ENCODE data around the gene GBE1.

The GBE1 gene

GRCh38 chr3:81643721-81644120 lies 117.7 kb downstream of the GBE1 start:
- Histone ChIP-seq H3K27ac (replicated peaks) (no peak overlapping the region), H3K4me3 (replicated peaks; ENCODE audit: insufficient read depth, low read length) (no peak overlapping the region), H3K27me3 (ENCODE audit: insufficient read depth, poor library complexity, severe bottlenecking) (no peaks in the 10 kb centered on the region)
- TF ChIP-seq POLR2AphosphoS5 (IDR thresholded peaks at IDR 0.05; ENCODE audit: low read depth) = no peak
- TF ChIP-seq, protein P1, sequence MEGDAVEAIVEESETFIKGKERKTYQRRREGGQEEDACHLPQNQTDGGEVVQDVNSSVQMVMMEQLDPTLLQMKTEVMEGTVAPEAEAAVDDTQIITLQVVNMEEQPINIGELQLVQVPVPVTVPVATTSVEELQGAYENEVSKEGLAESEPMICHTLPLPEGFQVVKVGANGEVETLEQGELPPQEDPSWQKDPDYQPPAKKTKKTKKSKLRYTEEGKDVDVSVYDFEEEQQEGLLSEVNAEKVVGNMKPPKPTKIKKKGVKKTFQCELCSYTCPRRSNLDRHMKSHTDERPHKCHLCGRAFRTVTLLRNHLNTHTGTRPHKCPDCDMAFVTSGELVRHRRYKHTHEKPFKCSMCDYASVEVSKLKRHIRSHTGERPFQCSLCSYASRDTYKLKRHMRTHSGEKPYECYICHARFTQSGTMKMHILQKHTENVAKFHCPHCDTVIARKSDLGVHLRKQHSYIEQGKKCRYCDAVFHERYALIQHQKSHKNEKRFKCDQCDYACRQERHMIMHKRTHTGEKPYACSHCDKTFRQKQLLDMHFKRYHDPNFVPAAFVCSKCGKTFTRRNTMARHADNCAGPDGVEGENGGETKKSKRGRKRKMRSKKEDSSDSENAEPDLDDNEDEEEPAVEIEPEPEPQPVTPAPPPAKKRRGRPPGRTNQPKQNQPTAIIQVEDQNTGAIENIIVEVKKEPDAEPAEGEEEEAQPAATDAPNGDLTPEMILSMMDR (IDR thresholded peaks at IDR 0.05; ENCODE audit: insufficient read depth, low read length) = no peak
- TF ChIP-seq, protein P2, sequence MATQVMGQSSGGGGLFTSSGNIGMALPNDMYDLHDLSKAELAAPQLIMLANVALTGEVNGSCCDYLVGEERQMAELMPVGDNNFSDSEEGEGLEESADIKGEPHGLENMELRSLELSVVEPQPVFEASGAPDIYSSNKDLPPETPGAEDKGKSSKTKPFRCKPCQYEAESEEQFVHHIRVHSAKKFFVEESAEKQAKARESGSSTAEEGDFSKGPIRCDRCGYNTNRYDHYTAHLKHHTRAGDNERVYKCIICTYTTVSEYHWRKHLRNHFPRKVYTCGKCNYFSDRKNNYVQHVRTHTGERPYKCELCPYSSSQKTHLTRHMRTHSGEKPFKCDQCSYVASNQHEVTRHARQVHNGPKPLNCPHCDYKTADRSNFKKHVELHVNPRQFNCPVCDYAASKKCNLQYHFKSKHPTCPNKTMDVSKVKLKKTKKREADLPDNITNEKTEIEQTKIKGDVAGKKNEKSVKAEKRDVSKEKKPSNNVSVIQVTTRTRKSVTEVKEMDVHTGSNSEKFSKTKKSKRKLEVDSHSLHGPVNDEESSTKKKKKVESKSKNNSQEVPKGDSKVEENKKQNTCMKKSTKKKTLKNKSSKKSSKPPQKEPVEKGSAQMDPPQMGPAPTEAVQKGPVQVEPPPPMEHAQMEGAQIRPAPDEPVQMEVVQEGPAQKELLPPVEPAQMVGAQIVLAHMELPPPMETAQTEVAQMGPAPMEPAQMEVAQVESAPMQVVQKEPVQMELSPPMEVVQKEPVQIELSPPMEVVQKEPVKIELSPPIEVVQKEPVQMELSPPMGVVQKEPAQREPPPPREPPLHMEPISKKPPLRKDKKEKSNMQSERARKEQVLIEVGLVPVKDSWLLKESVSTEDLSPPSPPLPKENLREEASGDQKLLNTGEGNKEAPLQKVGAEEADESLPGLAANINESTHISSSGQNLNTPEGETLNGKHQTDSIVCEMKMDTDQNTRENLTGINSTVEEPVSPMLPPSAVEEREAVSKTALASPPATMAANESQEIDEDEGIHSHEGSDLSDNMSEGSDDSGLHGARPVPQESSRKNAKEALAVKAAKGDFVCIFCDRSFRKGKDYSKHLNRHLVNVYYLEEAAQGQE (IDR thresholded peaks at IDR 0.05; ENCODE audit: insufficient replicate concordance, low read depth) = no peak
- TF ChIP-seq SPI1 (IDR thresholded peaks at IDR 0.05; ENCODE audit: borderline replicate concordance, low read depth) = no peak
- DNase-seq (ENCODE audit: low read depth in 1 of 2, low spot score in 1 of 2) = no peak

DNA sequence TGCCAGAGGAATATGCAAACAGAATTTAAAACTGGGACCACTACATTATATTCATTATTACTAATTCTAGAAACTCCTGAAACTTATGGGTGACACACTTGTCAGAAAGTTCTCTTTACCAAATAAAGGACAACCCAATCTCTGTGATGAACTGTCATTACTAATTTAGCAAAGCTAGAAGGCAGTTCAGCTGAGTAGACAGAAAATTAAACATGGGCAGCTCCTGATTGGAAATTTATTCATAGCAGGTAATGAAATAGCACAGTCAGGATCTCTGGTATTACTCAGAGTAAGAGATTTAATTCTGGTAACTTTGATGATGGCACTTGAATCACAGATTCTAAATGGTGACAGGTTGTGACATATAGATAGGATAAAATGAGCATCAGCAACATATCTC lies 123.0 kb downstream of the GBE1 start:
- Histone ChIP-seq H3K27me3 (ENCODE audit: insufficient read depth, poor library complexity, severe bottlenecking) (no peaks in the 10 kb centered on the region), H3K4me3 (replicated peaks; ENCODE audit: insufficient read depth, low read length) (no peak overlapping the region), H3K27ac (replicated peaks) (no peak overlapping the region)
- TF ChIP-seq, protein P2 (IDR thresholded peaks at IDR 0.05; ENCODE audit: insufficient replicate concordance, low read depth) = no peak
- no peak for TF ChIP-seq SPI1 (IDR thresholded peaks at IDR 0.05; ENCODE audit: borderline replicate concordance, low read depth)
- TF ChIP-seq GABPA (IDR thresholded peaks at IDR 0.05; ENCODE audit: low read depth) = no peak
- TF ChIP-seq, protein P1 (IDR thresholded peaks at IDR 0.05; ENCODE audit: insufficient read depth, low read length) = no peak
- no peak for TF ChIP-seq POLR2AphosphoS5 (IDR thresholded peaks at IDR 0.05; ENCODE audit: low read depth)
- no peak for DNase-seq (ENCODE audit: low read depth in 1 of 2, low spot score in 1 of 2)

DNA sequence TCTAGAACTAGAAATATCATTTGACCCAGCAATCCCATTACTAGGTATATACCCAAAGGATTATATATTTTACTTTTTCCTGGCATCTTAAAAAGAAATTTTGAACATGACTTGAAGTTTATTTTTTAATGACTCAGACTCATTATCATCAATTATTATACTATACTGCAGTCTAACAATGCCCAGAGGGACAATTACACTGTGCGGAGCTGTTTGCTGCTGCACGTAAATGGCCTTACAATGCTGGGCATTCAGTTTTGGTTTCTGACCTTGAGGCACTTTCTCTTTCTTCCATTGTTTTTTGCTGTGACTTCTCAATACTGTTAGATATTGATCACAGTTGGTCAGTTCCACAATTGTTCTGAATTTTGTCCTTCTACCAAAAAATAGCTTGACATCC lies 128.8 kb downstream of the GBE1 start:
- no peak for DNase-seq (ENCODE audit: low read depth in 1 of 2, low spot score in 1 of 2)
- no peak overlapping the region for H3K4me3 ChIP-seq (replicated peaks; ENCODE audit: insufficient read depth, low read length)
- no peak overlapping the region for H3K27ac ChIP-seq (replicated peaks)
- H3K27me3 ChIP-seq (ENCODE audit: insufficient read depth, poor library complexity, severe bottlenecking) = no peaks in the 10 kb centered on the region
- TF ChIP-seq POLR2AphosphoS5 (IDR thresholded peaks at IDR 0.05; ENCODE audit: low read depth) (no peak), GABPA (IDR thresholded peaks at IDR 0.05; ENCODE audit: low read depth) (no peak)

GRCh38 chr3:81624756-81625155 lies 136.7 kb downstream of the GBE1 start:
- Histone ChIP-seq H3K27ac (replicated peaks) (no peak overlapping the region), H3K4me3 (replicated peaks; ENCODE audit: insufficient read depth, low read length) (no peak overlapping the region), H3K27me3 (ENCODE audit: insufficient read depth, poor library complexity, severe bottlenecking) (no peaks in the 10 kb centered on the region)
- no peak for DNase-seq (ENCODE audit: low read depth in 1 of 2, low spot score in 1 of 2)
- TF ChIP-seq GABPA (IDR thresholded peaks at IDR 0.05; ENCODE audit: low read depth) (no peak), POLR2AphosphoS5 (IDR thresholded peaks at IDR 0.05; ENCODE audit: low read depth) (no peak), SPI1 (IDR thresholded peaks at IDR 0.05; ENCODE audit: borderline replicate concordance, low read depth) (no peak)
- TF ChIP-seq, protein P2 (IDR thresholded peaks at IDR 0.05; ENCODE audit: insufficient replicate concordance, low read depth) = no peak
- TF ChIP-seq, protein P1 (IDR thresholded peaks at IDR 0.05; ENCODE audit: insufficient read depth, low read length) = no peak
